ENCODE measurements around the gene CXCR5.

GRCh38 chr11:118918686-118919280 is 35.1 kb downstream of the CXCR5 start:
- TF ChIP-seq CTCF (conservative IDR thresholded peaks at IDR 0.05 in 1 of 2, IDR thresholded peaks at IDR 0.05 in 1 of 2; ENCODE audit: low read depth in 1 of 2, low read length in 2 of 2), result no peak
- TF ChIP-seq EZH2 (IDR thresholded peaks at IDR 0.05; ENCODE audit: low read length, missing control alignments), result no peak
